Stomach (tissue), 9 donors: Measurements from ENCODE around the gene NUB1. TPM values are rescaled to one million over a fixed set of nuclear protein-coding genes. Genes with fewer than 3 reads are reported as not detected.

Experiments used
- DNase-seq, 2 donors: peaks; one replicate each; pipeline versions ENCODE4 v3.0.0 to v3.0.0-alpha.2; 2013 to 2019
- H3K27ac ChIP-seq, 5 donors: fragments of 200-600 bp in 4 of 5; sonication (generic) in 4 of 5; one replicate each; pipeline ENCODE4 v1.5.1; 2013 to 2019; ENCODE audit warnings: mild to moderate bottlenecking in 1 of 5, moderate library complexity in 1 of 5
- H3K27me3 ChIP-seq, 3 donors: fragments of 200-600 bp; sonication (generic); one replicate each; pipeline ENCODE4 v1.5.1; 2017 to 2019; ENCODE audit warnings: mixed run types in 1 of 3
- H3K36me3 ChIP-seq, 4 donors: fragments of 200-600 bp; sonication (generic); 1 replicate in 3 of 4; 2 replicates in 1 of 4; pipeline ENCODE4 v1.5.1; 2016 to 2019
- H3K4me1 ChIP-seq, 4 donors: fragments of 200-600 bp; sonication (generic); one replicate each; pipeline ENCODE4 v1.5.1; 2016 to 2019
- H3K4me3 ChIP-seq, 4 donors: fragments of 200-600 bp; sonication (generic) in 3 of 4; one replicate each; pipeline ENCODE4 v1.5.1; 2016 to 2019; ENCODE audit warnings: mild to moderate bottlenecking in 1 of 4
- H3K9me3 ChIP-seq, 4 donors: fragments of 200-600 bp; sonication (generic); one replicate each; pipeline ENCODE4 v1.5.1; 2016 to 2019
- EP300 ChIP-seq: sonication (generic); formaldehyde crosslinking; IDR thresholded peaks from one replicate; pipeline ENCODE4 v1.6.1; 2017; ENCODE audit warnings: antibody characterized with exemption
- POLR2A ChIP-seq, 4 donors: fragments of 450-650 bp; IDR thresholded peaks; one replicate each; pipeline ENCODE4 v1.6.1; 2016; ENCODE audit warnings: antibody characterized with exemption in 4 of 4, control low read depth in 2 of 4, mild to moderate bottlenecking in 1 of 4, moderate library complexity in 1 of 4
- POLR2AphosphoS5 ChIP-seq, 3 donors: sonication (generic); formaldehyde crosslinking; IDR thresholded peaks; one replicate each; pipeline ENCODE4 v1.6.1; 2016; ENCODE audit warnings: antibody characterized with exemption in 3 of 3
- WGBS, 5 donors: extraction: QIAGEN DNeasy Blood & Tissue Kit in 3 of 5; methylation state at CpG; one replicate each; pipeline versions ENCODE4 v1.1.5 to v1.1.7; 2013 to 2018; 5-methylcytosine and 5-hydroxymethylcytosine counted together
- intact Hi-C: fragments of 100-400 bp; cut with DNase I; formaldehyde crosslinking; loops from one replicate; pipeline ENCODE4 v1.15.1; 2023; ENCODE audit warnings: low total_unique reads
- polyA plus RNA-seq, 3 donors: library from polyadenylated mRNA; stranded (reverse); fragments of 200-250 nt; gene quantifications; one replicate each; pipeline ENCODE4 v1.2.3, GENCODE V29; 2013
- total RNA-seq, 5 donors: library from RNA; depleted of rRNA; stranded (reverse); fragments of >200 nt; gene quantifications; one replicate each; pipeline versions ENCODE4 v1.1.0 to v1.2.3, GENCODE V29; 2014 to 2016
- TF ChIP-seq, protein P1 (sequence below), 7 experiments: fragments of 450-650 bp in 4 of 7; fragments of 200-600 bp in 3 of 7; sonication (generic) in 3 of 7; IDR thresholded peaks; one replicate each; pipeline ENCODE4 v1.5.1; 2016 to 2019; ENCODE audit warnings: antibody characterized with exemption in 7 of 7, control low read depth in 2 of 7, mild to moderate bottlenecking in 1 of 7
- donor health status: healthy with polysubstance abuse.
- donor health status: Bipolar disorder and iron deficiency.
- donor health status: healthy.

NUB1 gene
- total and polyA plus RNA-seq, 8 donors: 16.3 to 121 (median 32.5) TPM

DNA sequence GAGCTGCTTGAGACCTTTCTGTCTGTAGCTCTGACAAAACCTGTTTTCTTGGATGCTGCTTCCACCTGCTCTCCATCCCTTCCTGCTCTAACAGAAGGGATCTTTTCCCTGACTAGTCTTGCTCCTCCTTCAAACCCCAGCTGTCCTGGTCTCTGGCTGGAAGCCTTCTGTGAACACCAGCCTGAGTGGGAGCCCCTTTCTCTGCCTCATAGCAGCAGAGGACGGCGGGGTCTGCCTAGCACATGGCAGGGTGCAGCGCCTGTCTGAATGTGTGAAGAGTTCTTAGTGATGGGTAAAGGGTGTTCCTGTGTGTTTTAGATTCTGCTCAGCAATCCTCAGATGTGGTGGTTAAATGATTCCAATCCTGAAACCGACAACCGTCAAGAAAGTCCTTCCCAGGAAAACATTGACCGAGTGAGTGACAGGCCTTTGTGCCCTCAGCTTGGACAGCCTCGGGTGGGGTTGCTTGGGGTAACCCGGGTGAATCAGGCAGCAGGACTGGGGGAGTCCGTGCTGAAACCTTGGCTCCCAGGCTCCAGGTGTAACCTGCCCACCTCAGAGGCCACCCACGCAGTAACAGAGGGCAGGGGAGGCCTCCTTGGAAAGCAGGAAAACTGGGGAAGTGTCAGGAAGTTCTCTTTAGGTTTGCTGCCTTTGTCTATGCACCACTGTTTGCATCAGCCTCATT is 34.1 kb downstream of the NUB1 start:
- intact Hi-C loops: no loop called here
- no peak for DNase-seq
- peaks cover 0 to 3% (median 2%) of the 10 kb centered on the region in 3 donors for H3K27me3 ChIP-seq
- TF ChIP-seq POLR2AphosphoS5 (IDR thresholded peaks at IDR 0.05) (no peak), EP300 (no peak), POLR2A (IDR thresholded peaks at IDR 0.05) (no peak)
- H3K36me3 ChIP-seq: peaks cover 56 to 93% (median 87%) of the 10 kb centered on the region in 4 donors
- peaks cover 0 to 3% (median 1%) of the 10 kb centered on the region in 4 donors for H3K4me1 ChIP-seq
- H3K4me3 ChIP-seq: no peak overlapping the region
- no peak overlapping the region for H3K27ac ChIP-seq
- H3K9me3 ChIP-seq: no peaks in the 10 kb centered on the region
- WGBS, 5 donors: 83 to 89% (median 86%) methylated on average over 3 to 10 of the region's 10 CpGs

DNA sequence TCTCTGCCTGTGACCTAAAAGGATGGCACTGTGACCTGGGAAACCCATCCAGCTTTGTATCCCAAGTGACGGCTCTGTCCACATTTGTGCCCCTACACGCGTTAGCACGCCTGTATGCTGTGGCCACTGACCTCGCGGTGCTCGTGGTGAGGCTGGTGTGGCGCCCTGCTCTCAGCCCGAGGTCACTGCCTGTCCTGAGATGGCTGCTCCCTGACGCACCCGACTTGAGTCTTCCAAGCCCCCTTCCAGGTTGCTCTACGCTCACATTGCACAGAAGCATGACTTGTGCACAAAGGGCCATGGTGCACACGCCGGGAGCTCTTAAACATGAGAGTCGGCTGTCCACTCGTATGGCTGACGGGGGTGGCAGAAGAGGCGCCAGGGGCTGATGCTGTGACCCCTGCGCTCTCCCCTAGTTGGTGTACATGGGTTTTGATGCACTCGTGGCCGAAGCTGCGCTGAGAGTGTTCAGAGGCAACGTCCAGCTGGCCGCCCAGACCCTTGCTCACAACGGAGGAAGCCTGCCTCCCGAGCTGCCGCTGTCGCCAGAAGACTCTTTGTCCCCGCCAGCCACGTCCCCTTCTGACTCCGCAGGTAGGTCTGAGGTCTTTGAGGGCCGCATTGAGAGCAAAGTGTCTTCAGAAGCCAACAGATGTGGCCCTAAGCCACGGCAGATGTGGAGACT is 34.7 kb downstream of the NUB1 start:
- 89 to 95% (median 95%) methylated on average over 25 to 33 of the region's 33 CpGs for WGBS, 5 donors
- intact Hi-C loops: no loop called here
- Histone ChIP-seq H3K9me3 (no peaks in the 10 kb centered on the region), H3K27me3 (peaks cover 0 to 10% (median 9%) of the 10 kb centered on the region in 3 donors), H3K27ac (no peak overlapping the region), H3K4me3 (no peak overlapping the region), H3K36me3 (peaks cover 54 to 87% (median 80%) of the 10 kb centered on the region in 4 donors), H3K4me1 (peaks cover 5 to 10% (median 8%) of the 10 kb centered on the region in 4 donors)
- TF ChIP-seq POLR2A (IDR thresholded peaks at IDR 0.05) (no peak), POLR2AphosphoS5 (IDR thresholded peaks at IDR 0.05) (no peak), EP300 (no peak)
- TF ChIP-seq, protein P1, sequence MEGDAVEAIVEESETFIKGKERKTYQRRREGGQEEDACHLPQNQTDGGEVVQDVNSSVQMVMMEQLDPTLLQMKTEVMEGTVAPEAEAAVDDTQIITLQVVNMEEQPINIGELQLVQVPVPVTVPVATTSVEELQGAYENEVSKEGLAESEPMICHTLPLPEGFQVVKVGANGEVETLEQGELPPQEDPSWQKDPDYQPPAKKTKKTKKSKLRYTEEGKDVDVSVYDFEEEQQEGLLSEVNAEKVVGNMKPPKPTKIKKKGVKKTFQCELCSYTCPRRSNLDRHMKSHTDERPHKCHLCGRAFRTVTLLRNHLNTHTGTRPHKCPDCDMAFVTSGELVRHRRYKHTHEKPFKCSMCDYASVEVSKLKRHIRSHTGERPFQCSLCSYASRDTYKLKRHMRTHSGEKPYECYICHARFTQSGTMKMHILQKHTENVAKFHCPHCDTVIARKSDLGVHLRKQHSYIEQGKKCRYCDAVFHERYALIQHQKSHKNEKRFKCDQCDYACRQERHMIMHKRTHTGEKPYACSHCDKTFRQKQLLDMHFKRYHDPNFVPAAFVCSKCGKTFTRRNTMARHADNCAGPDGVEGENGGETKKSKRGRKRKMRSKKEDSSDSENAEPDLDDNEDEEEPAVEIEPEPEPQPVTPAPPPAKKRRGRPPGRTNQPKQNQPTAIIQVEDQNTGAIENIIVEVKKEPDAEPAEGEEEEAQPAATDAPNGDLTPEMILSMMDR (IDR thresholded peaks at IDR 0.05): no peak
- DNase-seq: no peak

DNA sequence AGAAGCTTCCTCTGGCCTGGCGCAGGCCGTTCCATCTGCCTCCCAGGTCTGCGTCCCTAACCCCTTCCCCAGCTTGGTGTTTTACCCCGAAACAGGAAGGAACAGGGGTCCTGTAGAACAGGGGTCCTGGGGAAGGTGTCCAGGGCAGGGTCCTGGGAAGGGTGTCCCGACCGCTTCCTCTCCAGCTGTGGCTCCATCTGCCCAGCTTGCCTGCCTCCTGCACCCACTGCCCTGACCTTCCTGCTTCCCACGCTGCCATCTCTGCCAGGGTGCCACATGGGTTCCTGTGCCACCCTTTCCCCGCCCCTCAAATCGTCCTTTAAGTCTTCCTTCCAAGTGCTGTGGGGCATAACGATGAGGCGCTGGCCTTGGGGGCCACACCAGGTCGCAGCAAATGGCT is 35.8 kb downstream of the NUB1 start:
- H3K27ac ChIP-seq: no peak overlapping the region
- WGBS, 5 donors: 81 to 99% (median 89%) methylated on average over 11 to 12 of the region's 12 CpGs

DNA sequence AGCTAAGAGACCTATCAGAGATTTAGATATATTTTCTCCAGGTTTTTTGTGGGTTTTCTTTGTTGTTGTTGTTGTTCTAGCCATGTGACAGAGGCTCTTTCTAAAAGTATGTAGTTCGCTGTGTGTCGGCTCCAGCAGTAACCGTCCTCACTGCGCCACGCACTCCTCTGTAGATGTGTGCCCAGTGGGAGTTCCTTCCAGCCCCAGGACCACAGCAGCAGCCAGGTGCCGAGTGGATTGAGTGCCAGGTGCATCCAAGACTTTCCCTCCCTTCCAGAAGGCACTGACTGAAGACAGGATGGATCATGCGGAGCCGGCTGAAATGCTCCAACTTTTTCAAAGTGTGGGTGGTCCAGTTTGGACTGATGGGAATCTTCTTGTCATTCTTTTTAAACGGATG is 36.4 kb downstream of the NUB1 start:
- H3K4me3 ChIP-seq: no peak overlapping the region
- peaks cover 0 to 26% (median 25%) of the 10 kb centered on the region in 3 donors for H3K27me3 ChIP-seq
- no peak for TF ChIP-seq POLR2AphosphoS5 (IDR thresholded peaks at IDR 0.05)
- no peak for TF ChIP-seq POLR2A (IDR thresholded peaks at IDR 0.05)
- TF ChIP-seq, protein P1 (IDR thresholded peaks at IDR 0.05): no peak
- TF ChIP-seq EP300: no peak
- no peaks in the 10 kb centered on the region for H3K9me3 ChIP-seq
- WGBS, 5 donors: 85 to 95% (median 92%) methylated on average over 9 of the region's 9 CpGs
- peaks cover 49 to 70% (median 65%) of the 10 kb centered on the region in 4 donors for H3K36me3 ChIP-seq
- no peak overlapping the region for H3K27ac ChIP-seq
- H3K4me1 ChIP-seq: peaks cover 16 to 21% (median 19%) of the 10 kb centered on the region in 4 donors
- DNase-seq: no peak
- intact Hi-C loops: no loop called here

More for the DNA sequence above, 35.8 kb downstream of the NUB1 start:
- no peak for TF ChIP-seq EP300
- no peak for TF ChIP-seq POLR2AphosphoS5 (IDR thresholded peaks at IDR 0.05)
- TF ChIP-seq, protein P1 (IDR thresholded peaks at IDR 0.05): no peak
- no peak for TF ChIP-seq POLR2A (IDR thresholded peaks at IDR 0.05)
- no peaks in the 10 kb centered on the region for H3K9me3 ChIP-seq
- peaks cover 50 to 76% (median 71%) of the 10 kb centered on the region in 4 donors for H3K36me3 ChIP-seq
- intact Hi-C loops: no loop called here
- DNase-seq: no peak
- H3K4me3 ChIP-seq: no peak overlapping the region
- H3K4me1 ChIP-seq: peaks cover 16 to 20% (median 18%) of the 10 kb centered on the region in 4 donors
- H3K27me3 ChIP-seq: peaks cover 0 to 20% (median 20%) of the 10 kb centered on the region in 3 donors
